ENCODE results near the gene LUC7L3. TPM values are rescaled to one million over a fixed set of nuclear protein-coding genes. Genes with fewer than 3 reads are reported as not detected.
"Not testable (repeated sequence)": the region's sequence is repeated elsewhere in the genome, so short reads cannot be mapped to it uniquely, and the experiment has no call there.

The LUC7L3 gene
- total RNA-seq, 1 donor from 2014 or later: 134 TPM

DNA sequence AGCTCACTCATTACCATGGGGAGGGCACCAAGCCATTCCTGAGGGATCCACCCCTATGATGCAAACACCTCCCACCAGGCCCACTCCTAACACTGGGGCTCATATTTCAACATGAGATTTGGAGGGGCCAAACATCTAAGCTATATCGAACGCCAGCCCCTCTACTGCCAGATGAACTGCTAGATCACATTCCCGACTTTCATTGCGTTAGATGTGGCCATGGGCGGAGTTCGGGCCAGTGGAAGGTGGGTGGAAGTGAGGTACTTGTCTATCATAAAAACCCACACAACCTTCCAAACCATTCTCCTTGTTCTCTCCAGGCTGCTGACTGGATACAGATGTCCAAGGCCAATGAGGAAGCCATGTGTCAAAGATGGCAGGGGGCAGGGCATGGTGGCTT lies 75.0 kb downstream of the LUC7L3 start:
- DNase-seq (ENCODE audit: low spot score): no peak
- H3K4me1 Mint-ChIP-seq (ENCODE audit: low read depth): no peaks in the 10 kb centered on the region
- no peaks in the 10 kb centered on the region for H3K9me3 Mint-ChIP-seq
- H3K27me3 Mint-ChIP-seq (ENCODE audit: low read depth): peaks cover 12% of the 10 kb centered on the region
- intact Hi-C loops (cut with micrococcal nuclease): no loop called here
- no peaks in the 10 kb centered on the region for H3K36me3 Mint-ChIP-seq (ENCODE audit: low read depth)
- H3K4me3 Mint-ChIP-seq (ENCODE audit: low read depth): no peak overlapping the region
- H3K27ac Mint-ChIP-seq: no peak overlapping the region

DNA sequence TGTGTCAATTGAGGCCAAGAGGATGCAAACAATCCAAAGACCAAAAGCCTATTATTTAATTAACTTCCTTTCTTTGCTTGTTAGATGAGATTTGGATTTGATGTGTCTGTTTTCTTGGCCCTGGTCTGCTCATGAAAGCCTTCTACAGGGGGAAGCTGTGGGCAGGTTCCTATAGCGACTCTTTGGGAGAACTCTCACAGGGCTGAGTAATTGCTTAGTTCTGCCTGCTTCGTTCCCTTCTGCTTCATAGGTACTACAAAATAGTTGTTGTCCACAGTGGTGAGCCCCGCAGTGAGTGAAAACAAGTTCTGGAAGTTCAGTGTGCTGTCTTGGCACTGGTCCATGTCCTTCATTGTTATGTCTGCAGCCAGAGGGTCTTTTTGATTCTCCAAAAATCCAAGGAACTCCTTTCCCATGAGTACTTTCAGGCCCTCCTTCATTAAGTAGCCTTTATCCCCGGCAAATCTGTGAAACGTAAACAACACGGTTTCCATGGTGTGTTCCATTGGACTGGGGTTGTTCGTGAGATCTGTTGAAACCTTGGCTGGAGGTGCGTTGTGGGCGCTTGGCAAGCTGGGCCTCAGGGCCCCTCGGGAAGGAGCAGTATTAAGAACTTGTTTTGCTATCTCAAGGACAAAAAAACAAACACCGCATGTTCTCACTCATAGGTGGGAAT lies 77.9 kb downstream of the LUC7L3 start:
- intact Hi-C loops (cut with micrococcal nuclease): no loop called here
- no peaks in the 10 kb centered on the region for H3K9me3 Mint-ChIP-seq
- H3K36me3 Mint-ChIP-seq (ENCODE audit: low read depth): no peaks in the 10 kb centered on the region

DNA sequence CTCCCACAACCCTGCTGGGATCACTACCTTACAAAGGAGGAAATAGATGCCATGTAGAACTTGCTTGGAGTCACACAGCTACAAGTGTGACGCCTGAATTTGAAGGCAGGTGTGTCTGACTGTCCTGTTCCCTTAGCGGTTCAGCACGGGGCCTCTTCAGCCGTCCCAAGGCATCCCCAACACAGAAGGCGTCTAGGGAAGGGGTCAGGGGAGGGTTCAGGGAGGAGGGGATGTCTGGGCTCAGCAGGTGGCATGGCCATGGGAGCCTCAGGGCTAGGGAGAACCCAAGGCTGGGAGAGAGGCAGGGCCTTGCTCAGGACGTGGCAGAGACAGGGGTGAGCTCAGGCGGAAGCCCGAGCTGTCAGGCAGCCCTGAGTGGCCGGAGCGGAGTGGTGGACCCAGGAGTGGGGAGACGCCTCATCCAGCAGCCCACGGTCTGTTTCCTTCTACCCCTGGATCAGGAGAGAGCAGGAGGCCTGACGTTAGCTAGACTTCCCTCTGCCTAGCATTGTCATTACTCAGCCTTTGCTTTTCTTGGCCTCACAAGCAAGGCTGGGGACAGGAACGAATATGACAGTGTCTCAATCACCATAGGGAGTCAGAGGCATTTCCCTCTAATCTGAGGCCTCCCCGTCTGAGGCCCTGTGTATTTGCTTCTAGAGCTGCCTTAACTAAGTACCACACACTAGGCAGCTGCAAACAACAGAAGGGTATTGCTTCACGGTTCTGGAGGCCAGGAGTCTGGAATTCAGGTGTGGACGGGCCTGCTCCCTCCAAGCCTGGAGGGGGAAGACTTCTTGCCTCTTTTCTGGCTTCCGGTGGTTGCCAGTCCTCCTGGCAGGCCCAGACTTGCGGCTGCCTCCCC lies 79.3 kb downstream of the LUC7L3 start:
- Mint-ChIP-seq H3K27me3 (ENCODE audit: low read depth) (no peaks in the 10 kb centered on the region), H3K27ac (no peak overlapping the region), H3K4me1 (ENCODE audit: low read depth) (no peaks in the 10 kb centered on the region), H3K36me3 (ENCODE audit: low read depth) (no peaks in the 10 kb centered on the region), H3K4me3 (ENCODE audit: low read depth) (no peak overlapping the region), H3K9me3 (no peaks in the 10 kb centered on the region)
- intact Hi-C loops (cut with micrococcal nuclease): no loop called here
- no peak for DNase-seq (ENCODE audit: low spot score)

More for the DNA sequence above, 77.9 kb downstream of the LUC7L3 start:
- H3K4me3 Mint-ChIP-seq (ENCODE audit: low read depth): no peak overlapping the region
- no peaks in the 10 kb centered on the region for H3K27me3 Mint-ChIP-seq (ENCODE audit: low read depth)
- no peak for DNase-seq (ENCODE audit: low spot score)
- H3K4me1 Mint-ChIP-seq (ENCODE audit: low read depth): no peaks in the 10 kb centered on the region
- no peak overlapping the region for H3K27ac Mint-ChIP-seq

DNA sequence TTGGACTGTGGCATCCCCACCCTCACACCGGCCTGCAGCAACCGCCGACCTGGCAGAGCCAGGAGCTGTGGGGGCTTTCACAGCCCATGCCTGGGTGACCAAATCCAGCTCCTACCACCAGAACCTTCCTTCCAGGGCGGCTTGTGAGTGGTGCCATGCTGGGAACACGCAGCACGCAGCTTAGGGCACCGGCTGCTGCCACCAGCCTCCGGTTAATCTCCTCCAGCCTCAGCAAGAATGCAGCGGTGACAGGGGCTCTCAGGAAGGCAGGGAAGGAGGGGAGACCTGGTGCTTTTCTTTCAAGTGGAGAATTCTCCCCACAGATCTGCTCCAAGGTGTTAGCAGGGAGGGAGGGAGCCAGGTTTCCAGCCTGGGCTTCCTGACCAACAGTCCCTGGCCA lies 80.2 kb downstream of the LUC7L3 start:
- Mint-ChIP-seq H3K27ac (no peak overlapping the region), H3K9me3 (no peaks in the 10 kb centered on the region), H3K27me3 (ENCODE audit: low read depth) (no peaks in the 10 kb centered on the region), H3K36me3 (ENCODE audit: low read depth) (no peaks in the 10 kb centered on the region), H3K4me1 (ENCODE audit: low read depth) (no peaks in the 10 kb centered on the region), H3K4me3 (ENCODE audit: low read depth) (no peak overlapping the region)
- intact Hi-C loops (cut with micrococcal nuclease): no loop called here
- DNase-seq (ENCODE audit: low spot score): no peak

DNA sequence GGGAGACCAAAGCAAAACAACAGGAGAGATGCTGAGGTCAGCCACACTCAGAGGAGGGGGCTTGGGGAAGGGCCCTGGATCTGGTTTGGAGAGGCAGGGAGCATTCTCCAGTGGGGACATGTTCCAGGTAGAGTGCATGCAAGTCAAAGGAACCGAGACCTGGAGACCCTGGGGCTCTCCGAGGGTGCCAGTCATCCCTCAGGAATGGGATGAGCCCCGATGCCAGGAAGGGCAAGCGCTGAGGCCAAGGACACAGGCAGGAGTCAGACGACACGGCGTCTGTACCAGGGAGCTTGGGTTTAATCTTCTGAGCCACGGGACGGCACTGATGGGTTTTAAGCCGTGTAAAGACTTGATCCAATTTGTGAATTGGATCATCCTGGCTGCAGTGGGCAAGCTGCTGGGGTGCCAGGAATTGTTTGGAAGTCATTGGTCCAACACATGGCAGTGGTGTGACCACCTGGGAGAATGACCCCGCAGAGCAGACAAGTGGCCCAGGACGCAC lies 80.8 kb downstream of the LUC7L3 start:
- Mint-ChIP-seq H3K27me3 (ENCODE audit: low read depth) (no peaks in the 10 kb centered on the region), H3K36me3 (ENCODE audit: low read depth) (no peaks in the 10 kb centered on the region), H3K27ac (no peak overlapping the region), H3K4me1 (ENCODE audit: low read depth) (no peaks in the 10 kb centered on the region), H3K4me3 (ENCODE audit: low read depth) (no peak overlapping the region), H3K9me3 (no peaks in the 10 kb centered on the region)
- DNase-seq (ENCODE audit: low spot score): no peak
- intact Hi-C loops (cut with micrococcal nuclease): no loop called here

DNA sequence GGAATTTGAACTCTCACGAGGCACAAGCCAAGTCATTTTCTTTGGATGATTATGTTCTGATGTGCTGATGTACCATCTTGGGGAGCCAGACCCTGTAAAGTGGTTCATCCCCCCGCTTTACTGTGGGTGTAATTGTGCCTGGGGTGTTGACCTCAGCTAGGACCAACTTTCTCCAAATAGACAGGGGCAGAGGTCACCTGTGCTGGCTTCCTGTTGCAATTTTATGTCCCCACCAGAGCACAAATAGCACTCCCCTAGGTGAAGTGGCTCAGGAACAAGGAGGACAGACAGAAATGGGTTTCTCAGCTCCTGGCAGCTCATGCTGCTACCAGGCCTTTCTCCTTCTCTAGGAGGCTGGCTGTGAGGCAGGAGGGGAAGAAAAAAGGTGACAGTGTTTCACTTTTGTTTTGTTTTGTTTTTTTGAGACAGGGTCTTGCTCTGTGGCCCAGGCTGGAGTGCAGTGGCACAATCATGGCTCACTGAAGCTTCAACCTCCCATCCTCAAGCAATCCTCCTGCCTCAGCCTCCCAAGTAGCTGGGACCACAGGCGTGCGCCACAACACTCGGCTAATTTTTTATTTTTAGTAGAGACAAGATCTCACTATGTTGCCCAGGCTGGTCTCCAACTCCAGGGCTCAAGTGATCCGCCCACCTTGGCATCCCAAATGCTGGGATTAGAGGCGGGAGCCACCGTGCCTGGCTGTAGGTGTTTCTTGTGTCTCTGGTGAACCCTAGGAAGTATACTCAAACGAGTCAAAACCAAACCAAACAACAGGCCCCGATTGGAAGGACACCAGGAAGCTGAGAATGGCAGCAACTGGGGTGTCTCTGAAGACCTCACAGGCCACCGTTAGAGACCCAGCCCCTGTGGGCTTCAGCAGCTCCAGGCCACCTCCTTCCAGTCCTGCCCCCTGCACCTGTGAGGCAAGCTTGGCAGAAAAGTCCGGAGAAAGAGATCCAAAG lies 83.5 kb downstream of the LUC7L3 start:
- Mint-ChIP-seq H3K36me3 (ENCODE audit: low read depth) (no peaks in the 10 kb centered on the region), H3K4me3 (ENCODE audit: low read depth) (no peak overlapping the region), H3K27me3 (ENCODE audit: low read depth) (no peaks in the 10 kb centered on the region), H3K27ac (no peak overlapping the region), H3K4me1 (ENCODE audit: low read depth) (no peaks in the 10 kb centered on the region), H3K9me3 (no peaks in the 10 kb centered on the region)
- intact Hi-C loops (cut with micrococcal nuclease): no loop called here
- no peak for DNase-seq (ENCODE audit: low spot score)

DNA sequence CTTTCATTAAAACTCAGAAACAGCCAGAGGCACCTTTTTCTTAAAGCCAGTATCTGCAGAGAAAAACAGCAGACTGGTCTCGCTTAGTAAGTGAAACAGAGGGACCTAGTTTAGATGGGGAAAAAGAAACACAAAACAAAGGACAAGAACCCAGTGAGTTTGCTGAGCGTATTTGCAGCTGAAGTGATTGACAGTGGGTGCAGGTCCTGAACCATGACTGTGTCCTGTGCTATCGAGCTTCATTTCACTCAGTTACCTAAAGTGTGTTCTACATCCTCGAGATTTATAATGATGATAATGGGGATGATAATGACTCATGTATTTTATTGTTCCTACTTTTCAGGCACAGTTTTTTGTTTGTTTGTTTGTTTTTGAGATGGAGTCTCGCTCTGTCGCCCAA lies 84.3 kb downstream of the LUC7L3 start:
- no peaks in the 10 kb centered on the region for H3K27me3 Mint-ChIP-seq (ENCODE audit: low read depth)
- no peak overlapping the region for H3K27ac Mint-ChIP-seq
- no peaks in the 10 kb centered on the region for H3K4me1 Mint-ChIP-seq (ENCODE audit: low read depth)
- no peaks in the 10 kb centered on the region for H3K36me3 Mint-ChIP-seq (ENCODE audit: low read depth)
- no peak for DNase-seq (ENCODE audit: low spot score)
- H3K9me3 Mint-ChIP-seq: no peaks in the 10 kb centered on the region
- H3K4me3 Mint-ChIP-seq (ENCODE audit: low read depth): no peak overlapping the region
- intact Hi-C loops (cut with micrococcal nuclease): no loop called here

DNA sequence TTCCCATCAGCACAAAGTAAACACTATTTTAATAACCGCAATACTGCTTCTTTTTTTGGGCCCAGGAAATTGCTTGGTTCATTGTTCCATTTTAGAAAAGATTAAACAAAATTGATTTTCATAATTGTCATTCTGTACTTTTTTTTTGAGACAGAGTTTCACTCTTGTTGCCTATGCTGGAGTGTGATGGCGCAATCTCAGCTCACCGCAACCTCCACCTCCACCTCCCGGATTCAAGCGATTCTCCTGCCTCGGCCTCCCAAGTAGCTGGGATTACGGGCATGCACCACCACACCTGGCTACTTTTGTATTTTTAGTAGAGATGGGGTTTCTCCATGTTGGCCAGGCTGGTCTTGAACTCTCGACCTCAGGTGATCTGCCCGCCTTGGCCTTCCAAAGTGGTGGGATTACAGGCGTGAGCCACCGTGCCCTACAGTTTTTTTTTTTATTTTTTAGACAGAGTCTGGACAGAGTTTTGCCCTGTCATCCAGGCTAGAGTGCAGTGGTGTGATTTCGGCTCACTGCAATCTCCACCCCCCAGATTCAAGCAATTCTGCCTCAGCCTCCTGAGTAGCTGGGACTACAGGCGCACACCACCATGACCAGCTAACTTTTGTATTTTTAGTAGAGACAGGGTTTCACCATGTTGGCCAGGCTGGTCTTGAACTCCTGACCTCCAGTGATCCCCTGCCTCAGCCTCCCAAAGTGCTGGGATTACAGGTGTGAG lies 85.5 kb downstream of the LUC7L3 start:
- H3K4me1 Mint-ChIP-seq (ENCODE audit: low read depth); H3K4me3 Mint-ChIP-seq (ENCODE audit: low read depth); H3K27ac Mint-ChIP-seq; intact Hi-C loops (cut with micrococcal nuclease); H3K9me3 Mint-ChIP-seq; H3K27me3 Mint-ChIP-seq (ENCODE audit: low read depth); DNase-seq (ENCODE audit: low spot score); H3K36me3 Mint-ChIP-seq (ENCODE audit: low read depth): not testable (repeated sequence)

DNA sequence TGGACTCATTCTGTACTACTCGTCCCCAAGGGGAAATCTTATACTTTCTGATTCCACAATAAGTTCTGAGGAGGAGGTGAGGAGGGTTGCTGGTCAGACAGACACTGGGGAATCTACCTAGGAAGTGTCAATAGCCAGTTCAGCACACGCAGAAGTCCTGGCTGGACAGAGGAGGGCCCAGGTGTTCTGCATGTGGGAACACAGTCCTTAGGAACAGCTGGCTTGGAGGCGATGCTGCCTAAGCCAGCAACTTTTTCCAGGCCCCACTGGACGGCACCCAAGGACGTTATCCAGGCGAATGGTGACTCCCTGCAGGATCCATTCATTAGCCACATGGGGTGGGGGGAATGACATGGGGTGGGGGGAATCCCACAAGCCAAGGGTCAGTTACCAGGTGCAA lies 86.1 kb downstream of the LUC7L3 start:
- no peak for DNase-seq (ENCODE audit: low spot score)
- Mint-ChIP-seq H3K9me3 (no peaks in the 10 kb centered on the region), H3K4me3 (ENCODE audit: low read depth) (no peak overlapping the region), H3K4me1 (ENCODE audit: low read depth) (no peaks in the 10 kb centered on the region), H3K27ac (no peak overlapping the region), H3K36me3 (ENCODE audit: low read depth) (no peaks in the 10 kb centered on the region), H3K27me3 (ENCODE audit: low read depth) (peaks cover 4% of the 10 kb centered on the region)
- intact Hi-C loops (cut with micrococcal nuclease): no loop called here

Other genes starting within 250 kb of the LUC7L3 start
- 56.8 and 59.0 TPM in 2 replicates for gene RSAD1, start 240.7 kb upstream of the LUC7L3 start, total RNA-seq
- 3.1 and 4.4 TPM in 2 replicates for gene MYCBPAP, start 211.2 kb upstream of the LUC7L3 start, total RNA-seq
- gene EPN3, start 186.9 kb upstream of the LUC7L3 start, total RNA-seq: not detected in 2 replicates
- 30.5 and 31.0 TPM in 2 replicates for gene SPATA20, start 172.4 kb upstream of the LUC7L3 start, total RNA-seq
- gene CACNA1G, start 158.9 kb upstream of the LUC7L3 start, total RNA-seq: not detected in 2 replicates
- gene ABCC3, start 84.7 kb upstream of the LUC7L3 start, total RNA-seq: not detected in 2 replicates
- 37.8 and 39.4 TPM in 2 replicates for gene ANKRD40, start 11.7 kb upstream of the LUC7L3 start, total RNA-seq
- gene ANKRD40CL, start 47.9 kb downstream of the LUC7L3 start, total RNA-seq: not detected in 2 replicates
- gene WFIKKN2, start 116.0 kb downstream of the LUC7L3 start, total RNA-seq: not detected in 2 replicates
- 28.5 and 28.9 TPM in 2 replicates for gene TOB1, start 146.8 kb downstream of the LUC7L3 start, total RNA-seq